NCI-H2107 treated with DMSO at 0.1 percent for 48 hours (cell line): ENCODE results near the gene TCEA3.

Experiments used
- DNase-seq: peaks from one replicate; lab custom pipeline; 2025; ENCODE audit not compliant: unreplicated experiment; lab: John Stamatoyannopoulos, UW

The TCEA3 gene

DNA sequence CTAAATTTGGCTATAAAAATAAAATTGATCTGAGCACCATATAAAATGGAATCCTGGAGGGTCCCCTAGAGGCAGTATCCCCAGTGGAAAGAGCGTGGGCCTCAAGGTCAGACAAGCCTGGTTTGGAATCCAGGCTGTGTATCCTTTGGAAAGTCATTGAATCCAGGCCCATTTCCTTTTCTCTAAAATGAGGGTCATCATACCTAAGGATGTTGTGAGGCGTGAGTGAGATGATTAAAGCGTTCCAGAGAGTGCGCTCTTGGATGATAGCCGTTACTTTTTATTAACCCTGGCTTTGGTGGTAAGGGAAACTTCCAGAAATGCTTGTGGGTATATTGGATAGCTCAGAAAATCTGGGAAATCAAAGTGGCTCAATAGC is 54.2 kb downstream of the TCEA3 start:
- no peak for DNase-seq

DNA sequence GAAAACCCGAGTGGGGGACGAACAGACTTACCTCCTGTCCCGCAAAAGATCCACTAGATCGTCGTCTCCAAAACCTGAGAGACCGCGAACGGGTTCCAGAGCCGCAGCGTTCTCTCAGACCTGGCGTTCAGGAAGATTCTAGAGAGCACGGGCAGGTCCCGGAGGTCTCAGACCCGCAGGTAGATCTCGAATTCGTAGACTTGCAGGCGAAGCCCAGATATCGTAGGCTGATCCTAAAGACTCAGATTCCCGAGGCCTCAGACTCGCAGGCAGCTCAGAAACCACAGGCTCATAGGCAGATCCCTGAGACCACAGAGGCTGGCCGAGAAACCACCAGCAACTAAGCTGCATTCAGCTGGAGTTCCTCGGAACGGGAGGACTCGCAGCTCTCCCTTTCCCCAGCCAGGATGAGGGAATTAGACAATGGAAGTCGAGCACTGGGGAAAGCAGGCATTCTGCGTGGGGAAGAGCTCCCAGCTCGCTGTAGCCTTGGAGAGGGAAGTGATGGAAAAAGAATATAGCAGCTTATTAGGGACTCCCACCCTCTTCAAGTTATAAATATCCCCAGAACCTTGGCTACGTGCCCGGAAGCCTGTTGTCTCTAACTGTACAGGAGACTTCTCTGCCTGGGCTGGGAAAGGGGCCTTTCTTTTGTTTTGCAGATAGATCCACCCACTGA is 55.1 kb downstream of the TCEA3 start, which contains the start of gene ZNF436:
ZNF436 (minus strand) TSS at position 502 of the 679 bp plus-strand sequence. CDS start 1,831 bp downstream, outside the sequence.
- DNase-seq: peak; percentile 83

DNA sequence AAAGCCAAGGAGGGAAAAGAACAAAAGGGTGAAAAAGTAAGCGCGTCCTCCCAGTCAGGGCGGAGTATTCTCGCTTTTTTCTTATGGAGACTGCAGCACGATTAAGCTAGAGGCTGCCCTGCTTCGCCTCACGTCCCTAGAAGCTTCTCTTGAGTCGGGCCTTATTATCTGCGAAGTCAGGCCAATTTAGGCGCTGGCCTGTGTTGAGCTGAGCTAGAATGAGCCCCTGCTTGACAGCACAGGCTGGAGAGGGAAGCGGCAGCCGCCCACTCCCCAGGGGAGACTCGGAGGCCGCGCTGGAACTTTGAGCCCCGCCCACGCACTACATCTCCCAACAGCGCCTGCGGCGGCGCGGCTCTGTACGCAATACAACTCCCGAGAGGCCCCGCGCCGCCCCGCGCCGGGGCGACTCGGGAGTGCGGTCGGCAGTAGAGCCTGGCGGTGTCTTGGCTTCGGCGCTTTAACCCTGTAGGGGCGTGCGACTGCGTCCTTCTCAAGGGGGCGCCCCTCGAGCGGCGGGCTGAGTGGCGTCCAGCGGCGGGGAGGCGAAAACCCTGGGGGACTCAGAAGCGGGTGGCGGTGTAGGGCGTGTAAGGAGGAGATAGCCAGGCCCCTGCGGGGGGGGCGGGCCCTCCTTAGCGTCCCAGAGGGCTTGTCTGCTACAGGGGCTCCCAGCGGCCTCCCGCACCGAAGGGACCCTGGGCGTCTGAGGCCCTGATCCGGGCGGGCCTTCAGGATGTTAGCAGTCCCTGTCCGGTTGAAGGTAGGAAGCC is 55.8 kb downstream of the TCEA3 start:
- DNase-seq: peak; percentile 83

DNA sequence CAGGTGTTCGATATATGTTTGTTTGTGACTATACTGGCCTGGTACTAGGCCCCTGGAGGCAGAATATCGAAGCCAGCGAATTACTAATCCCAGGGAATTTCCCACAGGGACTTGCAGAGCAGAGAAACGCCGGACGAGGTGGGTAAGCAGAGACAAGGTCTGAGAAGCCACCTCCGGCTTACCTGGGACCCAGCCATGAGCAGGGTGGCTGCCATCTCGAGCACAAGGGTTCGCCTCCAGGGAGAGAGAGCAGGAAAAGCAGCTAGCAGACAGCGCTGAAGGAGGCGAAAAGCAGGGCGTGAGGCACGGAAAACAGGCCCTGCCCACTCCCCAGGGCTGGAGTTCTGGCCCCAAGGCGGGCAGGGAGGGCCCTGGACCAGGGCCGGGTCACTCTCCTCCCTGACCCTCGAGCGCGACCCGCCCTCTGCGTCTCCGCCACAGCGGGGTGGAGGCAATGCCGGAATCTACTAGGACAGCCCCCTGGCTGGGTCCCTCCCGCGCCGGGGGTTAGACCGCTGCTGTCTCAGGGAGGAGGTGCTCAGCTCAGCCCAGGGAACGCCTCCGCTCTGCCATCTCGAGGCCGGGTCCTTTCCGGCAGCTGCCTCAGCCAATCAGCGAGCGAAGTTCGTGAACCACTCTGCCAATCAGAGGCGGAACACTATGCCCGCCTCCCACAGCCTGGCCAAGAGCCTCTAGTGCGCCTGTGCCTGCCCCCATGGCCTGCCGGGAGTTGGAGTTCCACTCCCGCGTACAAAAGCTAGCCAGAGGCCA is 56.6 kb downstream of the TCEA3 start:
- DNase-seq: peak; percentile 97

DNA sequence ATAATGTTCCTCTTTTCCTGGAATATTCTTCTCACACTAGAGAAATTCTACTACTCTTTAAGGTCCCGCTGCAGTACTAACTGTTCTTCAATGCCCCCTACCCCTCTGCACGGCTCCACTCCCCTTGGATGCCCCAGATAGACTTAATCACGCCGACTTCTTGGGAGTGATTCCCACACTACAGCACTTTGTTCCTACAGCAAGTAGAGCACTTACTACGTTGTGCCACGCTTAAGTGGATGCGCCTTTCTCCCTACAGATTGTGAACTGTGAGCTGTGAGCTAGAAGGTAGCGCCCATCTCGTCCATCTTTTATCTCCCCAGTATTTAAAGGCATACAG is 57.1 kb downstream of the TCEA3 start:
- DNase-seq: no peak

DNA sequence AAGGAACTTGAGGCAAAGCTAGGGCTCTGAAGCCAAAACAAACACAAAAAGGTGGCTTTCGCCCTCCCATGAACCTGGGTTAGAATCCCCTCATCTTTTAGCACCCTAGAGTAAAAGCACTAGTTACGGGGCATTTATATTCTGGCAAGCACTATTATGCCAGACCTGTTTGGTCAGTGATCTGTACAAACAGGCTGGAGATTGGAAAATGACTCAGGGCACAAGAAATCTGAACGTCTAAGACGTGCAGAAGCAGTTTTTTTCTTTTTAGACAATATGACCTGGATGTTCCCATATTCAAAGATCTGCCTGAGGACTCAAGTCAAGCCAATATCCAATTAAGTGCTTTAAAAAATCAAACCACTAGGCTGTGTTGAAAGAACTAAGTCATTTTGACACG is 58.0 kb downstream of the TCEA3 start:
- no peak for DNase-seq

DNA sequence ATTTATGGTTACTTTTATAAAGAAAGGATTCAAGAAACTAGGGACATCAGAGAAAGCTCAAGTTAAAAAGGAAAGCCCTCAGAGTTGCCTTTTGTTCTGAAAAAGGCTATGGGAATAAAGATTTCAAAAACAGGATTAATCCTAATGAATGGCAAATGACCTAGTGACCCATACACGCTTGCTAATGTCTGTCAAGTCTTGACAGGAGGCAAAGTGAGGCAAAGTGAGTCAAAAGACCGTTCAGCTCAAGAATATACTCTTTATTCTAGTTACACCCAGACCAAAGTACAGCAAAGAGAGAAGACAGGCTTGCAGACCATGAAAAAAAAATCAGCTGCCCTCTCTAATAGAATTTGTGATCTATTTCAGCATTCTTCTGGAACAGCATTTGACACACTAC is 58.4 kb downstream of the TCEA3 start:
- no peak for DNase-seq

DNA sequence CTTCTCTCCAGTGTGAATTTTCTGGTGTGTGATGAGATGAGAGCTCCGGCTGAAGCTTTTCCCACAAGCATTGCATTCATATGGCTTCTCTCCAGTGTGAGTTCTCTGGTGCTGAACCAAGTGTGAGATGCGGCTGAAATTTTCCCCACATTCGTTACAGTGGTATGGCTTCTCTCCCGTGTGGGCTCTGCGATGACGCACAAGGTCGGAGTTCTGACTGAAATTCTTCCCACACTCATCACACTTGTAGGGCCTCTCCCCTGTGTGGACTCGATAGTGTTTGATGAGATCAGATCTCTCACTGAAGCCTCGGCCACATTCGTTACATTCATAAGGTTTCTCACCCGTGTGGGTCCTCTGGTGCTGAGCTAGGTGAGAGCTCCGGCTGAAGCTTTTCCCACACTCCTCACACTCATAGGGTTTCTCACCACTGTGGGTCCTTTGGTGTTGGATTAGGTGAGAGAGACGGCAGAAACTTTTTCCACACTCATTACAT is 62.3 kb downstream of the TCEA3 start:
- DNase-seq: no peak

DNA sequence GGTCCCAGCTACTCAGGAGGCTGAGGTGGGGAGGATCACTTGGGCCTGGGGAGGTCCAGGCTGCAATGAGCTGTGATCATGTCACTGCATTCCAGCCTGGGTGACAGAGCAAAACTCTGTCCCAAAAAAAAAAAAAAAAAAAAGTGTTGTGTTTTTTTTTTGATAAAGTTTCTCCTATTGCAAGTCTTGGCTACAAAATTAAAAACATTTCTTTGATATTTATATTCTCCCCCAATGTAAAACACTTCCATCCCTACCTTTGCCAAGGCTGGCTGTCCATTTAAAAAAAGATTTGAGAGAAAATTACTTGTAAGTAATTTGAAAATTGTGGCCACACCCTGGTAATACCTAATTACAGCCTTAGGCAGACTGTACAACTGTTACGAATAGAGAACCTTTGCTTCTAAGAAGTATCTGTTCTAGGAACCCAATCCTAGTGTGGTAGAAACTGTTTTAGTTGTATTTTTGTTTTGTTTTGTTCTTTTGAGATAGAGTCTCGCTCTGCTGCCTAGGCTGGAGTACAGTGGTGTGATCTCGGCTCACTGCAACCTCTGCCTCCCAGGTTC is 66.2 kb downstream of the TCEA3 start:
- no peak for DNase-seq

DNA sequence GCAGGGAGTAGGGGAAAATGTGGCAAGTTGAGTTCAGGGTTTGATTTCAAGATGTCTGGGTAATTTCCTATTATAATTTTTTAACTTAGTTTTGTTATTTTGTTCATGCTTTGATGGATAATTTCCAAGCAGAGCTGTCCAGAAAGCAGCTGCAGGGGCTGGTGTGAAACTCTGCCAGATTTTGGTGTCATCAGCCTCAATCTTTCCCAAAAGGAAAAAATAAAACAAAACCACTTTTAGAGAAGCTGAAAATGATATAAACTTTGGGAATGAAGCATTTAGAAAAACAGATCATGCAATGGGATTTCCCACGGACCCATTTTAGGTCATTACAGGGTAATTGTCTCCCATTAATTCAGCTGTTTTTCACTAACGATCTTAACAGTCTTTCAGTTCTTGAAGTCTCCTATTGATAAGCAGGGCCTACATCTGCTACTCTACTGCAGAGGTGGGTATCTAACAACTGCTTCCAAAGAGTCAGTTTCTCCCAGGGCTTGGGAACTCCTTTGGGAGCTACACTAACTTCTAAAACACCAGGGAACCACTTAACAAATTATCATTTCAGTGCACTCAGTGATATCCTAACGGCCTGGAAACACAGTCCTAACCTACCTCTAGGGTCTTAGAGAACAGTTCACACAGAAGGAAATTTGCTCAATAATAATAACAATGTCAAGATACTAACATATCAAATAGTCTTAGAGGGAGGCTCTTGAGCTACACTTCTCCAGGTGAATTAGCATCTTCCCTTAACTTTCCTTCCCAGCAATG is 67.2 kb downstream of the TCEA3 start:
- DNase-seq: no peak

DNA sequence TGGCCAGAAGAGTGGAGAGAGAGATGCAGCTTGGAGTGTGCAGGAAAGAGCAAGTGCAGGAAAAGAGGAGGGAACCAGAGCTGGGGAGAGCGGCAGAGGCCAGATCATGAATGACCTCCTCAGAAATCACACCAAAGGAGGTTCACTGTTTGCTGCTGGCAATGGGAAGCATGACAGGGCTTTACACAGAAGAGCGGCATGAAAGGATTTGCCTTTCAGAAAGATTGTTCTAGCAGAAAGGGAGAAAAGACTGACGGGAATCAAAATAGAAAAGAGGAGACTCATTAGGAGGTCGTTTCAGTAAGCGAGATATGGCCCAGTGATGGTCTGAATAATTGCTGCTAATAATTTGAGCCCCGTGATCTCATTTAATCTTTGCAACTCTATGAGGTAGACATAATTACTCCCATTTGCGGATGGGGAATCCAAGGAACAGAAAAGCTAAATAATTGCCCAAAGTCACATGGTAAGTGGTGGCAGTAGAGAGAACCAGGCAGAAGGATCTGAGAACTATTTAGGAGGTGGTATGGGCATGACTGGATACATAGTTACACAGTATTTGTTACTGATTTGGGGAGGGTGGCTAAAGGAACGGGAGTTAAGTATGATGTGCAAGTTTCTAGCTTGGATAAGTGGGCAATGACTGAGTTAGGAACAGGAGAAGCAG is 67.9 kb downstream of the TCEA3 start:
- no peak for DNase-seq

DNA sequence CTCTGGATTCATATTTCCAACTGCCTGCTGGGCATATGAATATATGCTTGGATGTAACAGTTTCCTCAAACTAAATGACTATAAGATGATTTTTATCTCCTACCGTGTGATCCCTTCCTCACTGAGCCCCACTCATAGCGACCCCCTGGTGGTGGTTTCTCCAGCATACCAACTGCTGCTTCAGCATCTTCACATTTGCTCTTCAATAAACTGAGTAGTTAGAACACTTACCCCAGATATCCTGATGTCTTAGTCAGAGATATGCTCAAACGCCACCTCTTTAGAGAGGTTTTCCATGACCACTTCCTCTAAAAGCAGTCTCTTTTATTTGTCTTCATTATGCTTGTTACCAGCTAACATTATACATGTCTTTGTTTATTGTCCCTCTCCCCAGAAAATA is 70.3 kb downstream of the TCEA3 start:
- no peak for DNase-seq

DNA sequence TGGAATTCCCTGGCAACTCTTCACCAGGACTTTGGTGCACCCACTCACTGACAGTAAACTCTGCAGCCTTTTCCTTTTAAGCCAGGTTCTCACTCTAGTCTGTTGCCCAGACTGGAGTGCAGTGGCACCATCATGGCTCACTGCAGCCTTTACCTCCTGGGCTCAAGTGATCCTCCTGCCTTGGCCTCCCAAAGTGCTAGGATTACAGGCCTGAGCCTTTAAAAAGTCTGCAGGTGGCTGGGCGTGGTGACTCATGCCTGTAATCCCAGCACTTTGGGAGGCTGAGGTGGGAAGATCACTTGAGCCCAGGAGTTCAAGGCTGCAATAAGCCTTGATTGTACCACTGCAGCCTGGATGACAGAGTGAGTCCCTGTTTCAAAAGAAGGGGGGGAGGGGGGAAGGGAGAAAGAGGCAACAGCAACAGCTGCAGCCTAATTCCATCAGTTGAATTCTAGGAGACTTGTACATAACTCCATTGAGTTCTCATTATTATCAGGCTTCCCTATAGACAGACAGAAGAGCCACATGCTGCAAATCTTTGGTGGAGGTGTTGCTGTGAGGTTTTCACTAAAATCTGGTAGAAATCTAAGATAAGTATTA is 72.4 kb downstream of the TCEA3 start:
- DNase-seq: no peak

DNA sequence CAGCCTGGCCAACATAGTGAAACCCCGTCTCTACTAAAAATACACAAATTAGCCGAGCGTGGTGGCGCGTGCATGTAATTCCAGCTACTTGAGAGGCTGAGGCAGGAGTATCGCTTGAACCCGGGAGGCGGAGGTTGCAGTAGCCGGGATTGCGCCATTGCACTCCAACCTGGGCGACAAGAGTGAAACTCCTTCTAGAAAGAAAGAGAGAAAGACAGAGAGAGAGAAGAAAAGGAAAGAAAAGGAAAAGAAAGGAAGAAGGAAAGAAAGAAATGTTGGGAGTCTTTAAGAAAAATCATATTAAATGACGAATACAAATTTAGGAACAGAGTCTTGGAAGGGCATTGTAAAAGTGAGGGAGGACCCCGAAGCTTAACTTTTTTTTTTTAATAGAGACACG is 78.6 kb downstream of the TCEA3 start:
- no peak for DNase-seq

DNA sequence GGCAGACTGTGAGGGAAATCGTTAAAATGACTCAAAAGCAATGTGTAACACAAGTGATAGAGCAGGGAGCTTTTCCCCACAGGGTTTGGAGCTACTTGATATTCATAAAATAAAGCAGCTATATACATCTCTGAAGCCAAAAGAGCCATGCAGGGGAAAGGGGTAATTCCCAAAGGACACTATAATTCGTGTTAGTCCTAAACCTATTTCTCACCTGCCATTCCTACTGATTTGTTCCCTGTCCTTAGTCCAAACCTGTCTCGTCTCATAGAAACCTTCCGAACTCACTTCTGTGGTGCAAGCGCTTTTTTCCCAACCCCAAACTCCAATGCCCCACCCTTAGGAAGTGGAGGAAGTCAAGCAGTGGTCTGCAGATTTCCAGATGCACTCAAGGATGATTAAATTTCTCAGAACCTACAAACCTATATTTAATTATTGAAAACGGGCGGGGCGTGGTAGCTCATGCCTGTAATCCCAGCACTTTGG is 79.5 kb downstream of the TCEA3 start:
- DNase-seq: peak; percentile 65

DNA sequence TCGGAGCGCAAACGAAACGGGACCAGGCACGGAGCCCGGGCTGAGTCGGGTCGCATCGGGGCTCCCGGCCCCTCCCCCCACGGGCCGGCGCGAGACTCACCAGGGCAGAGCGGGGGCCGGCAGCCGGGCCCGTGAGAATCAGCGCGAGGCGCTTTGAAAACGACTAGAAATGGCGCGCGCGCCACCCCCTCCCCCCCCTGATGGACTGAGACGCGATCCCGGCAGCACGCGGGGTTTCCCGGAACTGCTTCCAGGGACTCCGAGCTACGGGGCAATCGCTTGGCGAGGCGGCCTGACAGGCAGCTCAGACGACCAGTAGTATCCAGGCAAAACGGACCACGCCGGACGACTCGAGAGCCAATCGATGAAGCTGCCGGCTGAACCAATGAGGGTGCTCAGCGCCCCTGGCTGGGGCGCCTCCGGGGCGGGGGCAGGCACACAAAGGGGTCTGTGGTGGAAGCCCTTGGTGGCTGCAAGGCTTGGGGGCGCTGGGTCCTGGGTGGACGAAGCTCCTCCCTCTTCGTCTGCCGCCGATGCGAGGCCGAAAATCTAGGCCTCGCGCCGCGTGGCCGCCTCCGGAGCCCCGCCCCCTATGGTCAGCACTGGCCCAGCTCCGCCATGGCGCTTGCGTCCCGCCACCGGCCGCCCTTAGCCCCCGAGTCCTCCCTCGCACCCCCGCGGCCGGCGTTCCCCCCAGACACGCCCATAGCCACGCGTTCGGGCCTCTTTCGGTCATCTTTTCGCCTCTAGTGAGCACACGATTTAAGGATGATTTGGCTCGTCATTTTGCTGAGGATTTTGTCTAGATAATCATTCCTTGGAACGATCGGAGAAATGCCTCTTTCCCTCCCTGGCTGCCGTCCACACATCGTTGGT is 80.2 kb downstream of the TCEA3 start, which contains the start of gene HNRNPR:
HNRNPR (minus strand) TSS at position 174 of the 876 bp plus-strand sequence. CDS start 3,276 bp downstream, outside the sequence.
- DNase-seq: peak; percentile 98

DNA sequence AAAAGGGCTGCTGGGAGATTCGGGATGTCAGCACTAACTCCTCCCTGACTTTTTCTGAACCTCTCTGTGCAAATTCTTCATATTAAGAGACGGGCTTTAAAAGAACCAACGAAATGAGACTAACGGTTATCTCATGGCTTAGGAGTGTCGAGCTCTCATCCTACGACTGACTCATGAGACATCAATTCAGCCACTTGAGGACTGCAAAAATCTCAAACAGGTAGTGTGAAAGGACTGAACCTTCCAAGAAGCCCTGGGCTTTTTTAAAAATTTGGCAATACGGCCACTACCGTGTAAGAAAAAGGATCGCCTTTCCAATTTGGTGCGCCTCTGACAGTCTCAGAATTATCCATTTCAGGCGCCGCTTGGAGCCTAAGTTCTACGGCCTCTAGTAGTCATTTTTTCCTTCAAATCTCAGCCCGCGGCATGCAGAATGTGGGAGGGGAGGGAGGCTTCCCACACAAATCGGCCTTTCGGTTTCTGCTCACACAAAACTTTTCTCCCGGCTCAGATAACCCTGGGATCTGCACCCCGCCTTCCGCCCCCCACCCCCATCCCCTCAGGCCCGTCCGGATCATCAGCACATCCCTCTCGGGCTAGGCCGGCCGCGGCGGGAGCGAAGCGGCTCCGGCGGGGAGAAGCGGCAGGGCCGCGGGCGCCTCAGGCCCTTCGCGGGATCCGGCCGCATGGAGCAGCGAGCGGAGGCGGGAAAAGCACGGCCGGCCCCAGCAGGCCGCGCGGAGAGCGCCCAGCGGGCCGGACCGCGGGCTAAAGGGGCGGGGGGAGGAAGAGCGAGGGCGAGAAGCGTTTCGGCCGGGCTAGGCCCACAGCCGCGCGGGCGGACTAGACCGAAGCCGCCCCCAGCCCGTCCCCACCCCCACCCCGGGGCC is 81.1 kb downstream of the TCEA3 start:
- peak; percentile 15 for DNase-seq
